Omental fat pad (tissue), 4 donors: Measurements from ENCODE around the gene SMPDL3A. TPM values are rescaled to one million over a fixed set of nuclear protein-coding genes. Genes with fewer than 3 reads are reported as not detected.

ENCODE experiments used
- ATAC-seq: fragments of 150-250 bp; one replicate; pipeline ENCODE4 v1.9.1; 2016; ENCODE audit warnings: mild to moderate bottlenecking, moderate library complexity; ENCODE audit not compliant: low FRiP score
- DNase-seq: peaks from one replicate; pipeline ENCODE4 v3.0.0-alpha.2; 2019; ENCODE audit warnings: low spot score
- CTCF ChIP-seq, 3 donors: fragments of 450-650 bp; IDR thresholded peaks; one replicate each; pipeline ENCODE4 v1.5.1; 2016 to 2017; ENCODE audit warnings: antibody characterized with exemption in 3 of 3, mild to moderate bottlenecking in 3 of 3, moderate library complexity in 2 of 3
- total RNA-seq, 4 donors: library from RNA; depleted of rRNA; stranded (reverse); fragments of >200 nt; gene quantifications; one replicate each; pipeline ENCODE4 v1.1.0, GENCODE V29; 2016

The SMPDL3A gene
- total RNA-seq, 4 donors from 2014 or later, result 5.8 to 19.1 (median 15.1) TPM

- ATAC-seq (no peak), DNase-seq (no peak)
- no peak for TF ChIP-seq CTCF (IDR thresholded peaks at IDR 0.05)
Measured at GRCh38 chr6:122749451-122750050, 39.5 kb upstream of the SMPDL3A start.

GRCh38 chr6:122751326-122751725 is 37.7 kb upstream of the SMPDL3A start:
- TF ChIP-seq CTCF (IDR thresholded peaks at IDR 0.05), result no peak
- ATAC-seq (no peak), DNase-seq (no peak)

DNA sequence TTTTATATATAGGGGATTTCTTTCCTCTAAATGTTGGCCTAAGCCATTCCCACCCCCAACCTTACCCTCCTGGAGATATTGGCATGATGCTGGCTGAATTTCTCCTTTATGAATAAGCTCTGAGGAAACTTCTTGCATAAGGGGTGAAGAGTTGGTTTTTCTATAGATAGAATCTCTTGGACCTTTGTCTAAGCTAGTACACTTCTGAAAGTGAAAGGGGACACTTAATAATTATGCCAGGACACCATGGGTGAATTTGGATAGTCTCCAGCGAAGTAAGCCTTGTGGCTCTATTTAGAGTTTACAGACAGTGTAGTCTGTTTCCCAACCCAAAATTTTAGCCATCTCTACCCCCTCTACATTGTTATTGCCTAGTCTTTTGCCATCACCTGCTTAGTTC is 36.6 kb upstream of the SMPDL3A start:
- TF ChIP-seq CTCF (IDR thresholded peaks at IDR 0.05), result no peak
- DNase-seq, result no peak
- ATAC-seq, result no peak

DNA sequence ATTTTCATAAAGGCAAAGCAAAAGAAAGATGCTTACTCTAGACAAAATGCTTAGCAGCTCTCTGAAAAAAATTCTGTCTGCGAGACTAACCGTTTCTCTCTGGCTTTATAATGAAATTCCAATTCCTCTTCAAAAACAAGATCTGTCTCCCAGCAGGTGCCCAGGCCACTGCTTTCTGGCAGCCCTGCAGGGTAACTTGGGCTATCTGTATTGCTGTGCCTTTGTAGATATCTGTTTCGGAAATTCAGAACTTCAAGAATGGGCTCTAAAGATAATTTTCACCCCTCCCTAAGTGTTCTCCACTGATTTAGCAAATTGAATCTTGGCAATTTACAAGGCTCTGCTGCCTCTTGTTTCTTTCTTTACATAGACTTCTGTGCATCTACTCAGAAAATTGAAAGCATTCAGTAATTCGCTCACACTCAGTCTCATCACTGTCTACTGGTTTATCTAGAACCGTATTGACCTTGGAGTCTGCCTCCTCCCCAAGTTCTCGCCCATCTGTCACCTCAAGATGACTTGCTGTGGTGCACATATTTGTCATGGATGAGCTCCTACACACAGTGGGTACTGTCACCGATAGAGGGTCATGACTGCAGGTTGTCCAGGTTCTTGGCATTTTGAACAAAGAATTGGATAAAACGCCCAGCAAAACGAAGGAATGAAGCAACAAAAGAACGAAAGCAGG is 35.9 kb upstream of the SMPDL3A start:
- DNase-seq (no peak), ATAC-seq (no peak)
- TF ChIP-seq CTCF (IDR thresholded peaks at IDR 0.05), result no peak

- no peak for ATAC-seq
- no peak for DNase-seq
- no peak for TF ChIP-seq CTCF (IDR thresholded peaks at IDR 0.05)
Measured at GRCh38 chr6:122753688-122754056, 35.4 kb upstream of the SMPDL3A start.

DNA sequence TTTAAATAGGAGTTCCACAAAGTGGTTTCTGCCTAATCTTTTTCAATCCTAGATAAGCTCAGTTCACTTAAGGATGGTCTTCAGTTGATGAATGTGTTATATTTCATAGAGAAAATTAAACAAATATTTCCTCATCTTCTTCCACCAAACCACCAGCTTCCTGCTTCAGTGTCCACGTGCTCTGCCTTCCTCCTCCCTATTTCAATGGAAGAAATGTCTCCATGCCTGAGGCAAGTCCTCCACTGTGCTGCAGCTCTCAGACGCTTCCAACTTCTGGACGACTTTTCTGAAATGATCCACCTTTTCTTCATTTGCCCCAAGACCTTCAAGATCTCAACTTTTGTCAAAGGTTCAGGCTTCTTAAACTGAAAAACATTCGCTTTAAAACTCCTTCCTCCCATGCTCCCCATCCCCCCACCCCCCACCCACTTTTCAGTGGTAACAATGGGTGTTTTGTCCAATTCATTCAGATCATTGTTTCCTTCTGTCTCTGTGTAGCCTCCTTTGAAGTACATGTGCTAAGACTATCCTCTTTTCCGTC is 34.8 kb upstream of the SMPDL3A start:
- no peak for ATAC-seq
- no peak for DNase-seq
- no peak for TF ChIP-seq CTCF (IDR thresholded peaks at IDR 0.05)

GRCh38 chr6:122755901-122756300 is 33.2 kb upstream of the SMPDL3A start:
- TF ChIP-seq CTCF (IDR thresholded peaks at IDR 0.05), result no peak
- DNase-seq (no peak), ATAC-seq (no peak)
